GM23338 (cell line): Measurements from ENCODE around the gene MCC. TPM values are rescaled to one million over a fixed set of nuclear protein-coding genes. Genes with fewer than 3 reads are reported as not detected.

Experiments
- ATAC-seq: fragments of 200-7000 bp; cut with Tn5 transposase; 3 replicates; pipeline ENCODE4 v1.9.1; 2020
- DNase-seq: peaks from one replicate; pipeline ENCODE4 v3.0.0-alpha.2; 2015; ENCODE audit warnings: low spot score
- H2AFZ ChIP-seq: fragments of 200-600 bp; sonication (generic); 2 replicates; pipeline ENCODE4 v1.8.0; 2016; ENCODE audit warnings: antibody characterized with exemption, mild to moderate bottlenecking, moderate library complexity
- H3F3A ChIP-seq: fragments of 200-600 bp; sonication (generic); replicated peaks from 2 replicates; pipeline ENCODE4 v1.8.0; 2017; ENCODE audit warnings: antibody characterized with exemption, mixed run types, low read depth
- H3K27ac ChIP-seq: fragments of 200-600 bp; sonication (generic); 2 replicates; pipeline ENCODE4 v1.6.1; 2016; ENCODE audit warnings: low read depth
- H3K27me3 ChIP-seq: fragments of 200-600 bp; sonication (generic); 2 replicates; pipeline ENCODE4 v1.8.0; 2016; ENCODE audit warnings: mild to moderate bottlenecking, mixed run types, moderate library complexity; ENCODE audit not compliant: insufficient read depth
- H3K36me3 ChIP-seq: fragments of 200-600 bp; sonication (generic); 2 replicates; pipeline ENCODE4 v1.8.0; 2016; ENCODE audit warnings: mild to moderate bottlenecking; ENCODE audit not compliant: insufficient read depth
- H3K4me1 ChIP-seq: fragments of 200-600 bp; sonication (generic); 2 replicates; pipeline ENCODE4 v1.8.0; 2016; ENCODE audit warnings: mild to moderate bottlenecking, moderate library complexity; ENCODE audit not compliant: insufficient read depth
- H3K4me2 ChIP-seq: fragments of 200-600 bp; sonication (generic); 2 replicates; pipeline ENCODE4 v1.7.1; 2017; ENCODE audit warnings: mixed run types
- H3K4me3 ChIP-seq: fragments of 200-600 bp; sonication (generic); 2 replicates; pipeline ENCODE4 v1.6.1; 2016; ENCODE audit warnings: mixed run types
- H3K79me2 ChIP-seq: fragments of 200-600 bp; sonication (generic); replicated peaks from 2 replicates; pipeline ENCODE4 v1.8.0; 2017; ENCODE audit warnings: mild to moderate bottlenecking; ENCODE audit not compliant: insufficient read depth
- H3K9me2 ChIP-seq: fragments of 200-600 bp; sonication (generic); 2 replicates; pipeline ENCODE4 v1.8.0; 2017; ENCODE audit not compliant: insufficient read depth
- H4K20me1 ChIP-seq: fragments of 200-600 bp; sonication (generic); replicated peaks from 2 replicates; pipeline ENCODE4 v1.8.0; 2017; ENCODE audit warnings: mild to moderate bottlenecking; ENCODE audit not compliant: insufficient read depth
- H3K27ac Mint-ChIP-seq: 2 replicates; pipeline ENCODE4 v1.8.0; 2020; ENCODE audit warnings: inconsistent platforms, mild to moderate bottlenecking, moderate library complexity, mixed read lengths
- H3K27me3 Mint-ChIP-seq: 3 replicates; pipeline ENCODE4 v1.8.0; 2022; ENCODE audit warnings: low read depth, mild to moderate bottlenecking, moderate library complexity, mixed read lengths, inconsistent platforms; ENCODE audit not compliant: insufficient read depth, poor library complexity
- H3K36me3 Mint-ChIP-seq: 3 replicates; pipeline ENCODE4 v1.8.0; 2021; ENCODE audit warnings: low read depth, mild to moderate bottlenecking, inconsistent platforms, moderate library complexity, mixed read lengths
- H3K4me1 Mint-ChIP-seq: 3 replicates; pipeline ENCODE4 v1.8.0; 2020; ENCODE audit warnings: mild to moderate bottlenecking, inconsistent platforms, mixed read lengths
- H3K4me3 Mint-ChIP-seq: 3 replicates; pipeline ENCODE4 v1.8.0; 2021; ENCODE audit warnings: moderate library complexity, mild to moderate bottlenecking, inconsistent platforms, mixed read lengths
- H3K9me3 Mint-ChIP-seq: 3 replicates; pipeline ENCODE4 v1.8.0; 2020; ENCODE audit warnings: moderate library complexity, mild to moderate bottlenecking, inconsistent platforms, mixed read lengths
- CREB1 ChIP-seq: fragments of 250-450 bp; sonication (Bioruptor Pico); IDR thresholded peaks from 2 replicates; pipeline ENCODE4 v1.5.0; 2020; ENCODE audit warnings: low read depth, mild to moderate bottlenecking, moderate library complexity
- NANOG ChIP-seq: IDR thresholded peaks from 2 replicates; pipeline ENCODE4 v1.6.1; 2016; ENCODE audit warnings: antibody characterized with exemption, borderline replicate concordance
- ZNF114 ChIP-seq: fragments of 250-450 bp; sonication (Bioruptor Pico); IDR thresholded peaks from 2 replicates; pipeline ENCODE4 v1.5.0; 2020; ENCODE audit warnings: mild to moderate bottlenecking, moderate library complexity
- ZNF462 ChIP-seq: fragments of 250-450 bp; sonication (Bioruptor Pico); IDR thresholded peaks from 2 replicates; pipeline ENCODE4 v1.5.0; 2020; ENCODE audit warnings: mild to moderate bottlenecking, moderate library complexity
- polyA plus RNA-seq: library from polyadenylated mRNA; unstranded; fragments of >200 nt; fragmentation: Nextera tagmentation; extraction: Ambion mirVana; gene quantifications from 2 replicates; pipeline ENCODE4 v1.2.1, GENCODE V29; 2016
- total RNA-seq: library from RNA; depleted of rRNA; stranded (reverse); fragments of >200 nt; shearing (Covaris generic); gene quantifications from 2 replicates; pipeline ENCODE4 v1.2.3, GENCODE V29; 2014
- TF ChIP-seq, protein P1 (sequence below), 2 experiments: fragments of 200-600 bp in 1 of 2; sonication (generic) in 1 of 2; conservative IDR thresholded peaks; 2 replicates each; pipeline versions ENCODE4 v1.5.1 to v1.6.1; 2016 to 2017; ENCODE audit warnings: antibody characterized with exemption in 2 of 2, low read depth in 2 of 2, mild to moderate bottlenecking in 2 of 2, moderate library complexity in 1 of 2
- TF ChIP-seq, protein P2 (sequence below): IDR thresholded peaks from 2 replicates; pipeline ENCODE4 v1.6.1; 2016; ENCODE audit warnings: antibody characterized with exemption

Gene MCC
- total and polyA plus RNA-seq, 2 experiments from 2014 or later: 3.8 to 10.1 TPM

DNA sequence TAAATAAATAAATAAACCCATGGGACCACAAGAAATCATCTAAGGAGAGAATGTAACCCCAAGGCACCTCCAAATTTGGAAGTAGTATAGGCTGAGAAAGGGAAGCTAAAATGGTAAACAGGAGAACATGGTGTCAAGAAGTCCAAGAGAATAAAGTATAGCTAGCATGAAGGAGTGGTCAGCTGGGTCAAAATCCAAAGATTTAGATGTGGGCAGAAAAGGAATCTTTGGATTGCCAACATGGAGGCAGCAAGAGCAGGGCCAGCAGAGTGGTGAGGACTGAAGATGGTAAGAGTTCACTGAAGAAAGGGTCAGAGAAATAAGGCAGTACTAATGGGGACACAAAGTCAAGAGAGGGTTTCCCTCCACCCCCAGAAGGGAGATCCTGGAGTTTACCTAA is 106.5 kb downstream of the MCC start (continued):
- no peak for TF ChIP-seq ZNF462 (CRISPR knock-in tag)

GRCh38 chr5:113380807-113381326 is 107.4 kb downstream of the MCC start:
- H3K4me3 ChIP-seq: no peak overlapping the region
- no peak for DNase-seq
- TF ChIP-seq ZNF114 (CRISPR knock-in tag) (no peak), ZNF462 (CRISPR knock-in tag) (no peak), NANOG (no peak), CREB1 (no peak)
- TF ChIP-seq, protein P1, sequence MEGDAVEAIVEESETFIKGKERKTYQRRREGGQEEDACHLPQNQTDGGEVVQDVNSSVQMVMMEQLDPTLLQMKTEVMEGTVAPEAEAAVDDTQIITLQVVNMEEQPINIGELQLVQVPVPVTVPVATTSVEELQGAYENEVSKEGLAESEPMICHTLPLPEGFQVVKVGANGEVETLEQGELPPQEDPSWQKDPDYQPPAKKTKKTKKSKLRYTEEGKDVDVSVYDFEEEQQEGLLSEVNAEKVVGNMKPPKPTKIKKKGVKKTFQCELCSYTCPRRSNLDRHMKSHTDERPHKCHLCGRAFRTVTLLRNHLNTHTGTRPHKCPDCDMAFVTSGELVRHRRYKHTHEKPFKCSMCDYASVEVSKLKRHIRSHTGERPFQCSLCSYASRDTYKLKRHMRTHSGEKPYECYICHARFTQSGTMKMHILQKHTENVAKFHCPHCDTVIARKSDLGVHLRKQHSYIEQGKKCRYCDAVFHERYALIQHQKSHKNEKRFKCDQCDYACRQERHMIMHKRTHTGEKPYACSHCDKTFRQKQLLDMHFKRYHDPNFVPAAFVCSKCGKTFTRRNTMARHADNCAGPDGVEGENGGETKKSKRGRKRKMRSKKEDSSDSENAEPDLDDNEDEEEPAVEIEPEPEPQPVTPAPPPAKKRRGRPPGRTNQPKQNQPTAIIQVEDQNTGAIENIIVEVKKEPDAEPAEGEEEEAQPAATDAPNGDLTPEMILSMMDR (conservative IDR thresholded peaks at IDR 0.05; ENCODE audit: low read depth in 2 of 2): no peak
- TF ChIP-seq, protein P2, sequence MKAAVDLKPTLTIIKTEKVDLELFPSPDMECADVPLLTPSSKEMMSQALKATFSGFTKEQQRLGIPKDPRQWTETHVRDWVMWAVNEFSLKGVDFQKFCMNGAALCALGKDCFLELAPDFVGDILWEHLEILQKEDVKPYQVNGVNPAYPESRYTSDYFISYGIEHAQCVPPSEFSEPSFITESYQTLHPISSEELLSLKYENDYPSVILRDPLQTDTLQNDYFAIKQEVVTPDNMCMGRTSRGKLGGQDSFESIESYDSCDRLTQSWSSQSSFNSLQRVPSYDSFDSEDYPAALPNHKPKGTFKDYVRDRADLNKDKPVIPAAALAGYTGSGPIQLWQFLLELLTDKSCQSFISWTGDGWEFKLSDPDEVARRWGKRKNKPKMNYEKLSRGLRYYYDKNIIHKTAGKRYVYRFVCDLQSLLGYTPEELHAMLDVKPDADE: no peak

More at GRCh38 chr5:113380807-113381326, 107.4 kb downstream of the MCC start:
- H3K4me1 ChIP-seq: peaks cover 5% of the 10 kb centered on the region; the same call in 1 of the 2 replicates
- Mint-ChIP-seq H3K4me3 (no peak overlapping the region), H3K9me3 (no peaks in the 10 kb centered on the region), H3K27ac (no peak overlapping the region), H3K4me1 (peaks cover 6% of the 10 kb centered on the region; the same call in 1 of the 3 replicates), H3K36me3 (no peaks in the 10 kb centered on the region), H3K27me3 (peaks cover 2% of the 10 kb centered on the region)
- no peak overlapping the region for H3K27ac ChIP-seq
- H4K20me1 ChIP-seq: no peaks in the 10 kb centered on the region
- no peaks in the 10 kb centered on the region for H3K9me2 ChIP-seq
- H3K27me3 ChIP-seq: no peaks in the 10 kb centered on the region
- ATAC-seq: no peak
- H3K4me2 ChIP-seq: no peak overlapping the region
- H3K36me3 ChIP-seq: no peaks in the 10 kb centered on the region
- H2AFZ ChIP-seq: no peak overlapping the region
- no peaks in the 10 kb centered on the region for H3F3A ChIP-seq
- H3K79me2 ChIP-seq: no peaks in the 10 kb centered on the region
